Lower lobe of right lung (tissue), 2 donors: ENCODE results near the gene OSER1. TPM values are rescaled to one million over a fixed set of nuclear protein-coding genes. Genes with fewer than 3 reads are reported as not detected.
A peak's percentile ranks its signal among the peaks of the same experiment; 100 is the strongest.

Experiments used
- ATAC-seq, 2 donors: fragments of 200-7000 bp; cut with Tn5 transposase; one replicate each; pipeline ENCODE4 v1.9.1; 2020 to 2022; ENCODE audit warnings: mild to moderate bottlenecking in 2 of 2, moderate library complexity in 2 of 2
- DNase-seq: peaks from one replicate; pipeline ENCODE4 v3.0.0-alpha.2; 2020
- H3K27ac ChIP-seq: fragments of 200-600 bp; one replicate; pipeline ENCODE4 v1.8.0; 2022
- H3K27me3 ChIP-seq: fragments of 200-600 bp; one replicate; pipeline ENCODE4 v1.8.0; 2022; ENCODE audit warnings: low read depth
- H3K36me3 ChIP-seq: fragments of 200-600 bp; one replicate; pipeline ENCODE4 v1.8.0; 2022; ENCODE audit warnings: mild to moderate bottlenecking
- H3K4me1 ChIP-seq: fragments of 200-600 bp; one replicate; pipeline ENCODE4 v1.8.0; 2022
- H3K4me3 ChIP-seq: fragments of 200-600 bp; one replicate; pipeline ENCODE4 v1.8.0; 2022; ENCODE audit warnings: mild to moderate bottlenecking
- H3K9me3 ChIP-seq: fragments of 200-600 bp; one replicate; pipeline ENCODE4 v1.8.0; 2022
- CTCF ChIP-seq: fragments of 200-600 bp; IDR thresholded peaks from one replicate; pipeline ENCODE4 v1.8.0; 2022; ENCODE audit warnings: antibody characterized with exemption, mild to moderate bottlenecking
- intact Hi-C: fragments of 100-400 bp; cut with DNase I; formaldehyde crosslinking; loops from one replicate; pipeline ENCODE4 v1.11.0; 2022
- total RNA-seq: library from RNA; stranded (reverse); fragmentation: NEBNext Ultra II Directional; extraction: Animal tissue kit (Norgen Biotek cat#: 25700); gene quantifications from one replicate; pipeline ENCODE4 v1.2.1, GENCODE V29; 2021
- donor health status: DM: no; HTN: yes; CAD: no; lungs with severe emphysema.

Gene OSER1
- total RNA-seq, 1 donor from 2014 or later, result 32.9 TPM

GRCh38 chr20:44166477-44166876 is 44.1 kb downstream of the OSER1 start:
- DNase-seq, result no peak
- Histone ChIP-seq H3K4me1 (no peaks in the 10 kb centered on the region), H3K36me3 (no peaks in the 10 kb centered on the region), H3K27ac (no peak overlapping the region), H3K4me3 (no peak overlapping the region), H3K27me3 (peaks cover under 1% of the 10 kb centered on the region), H3K9me3 (no peaks in the 10 kb centered on the region)
- ATAC-seq, result peak; percentile 29 to 35
- no peak for TF ChIP-seq CTCF
- intact Hi-C loops, result no loop called here

- intact Hi-C loops, result no loop called here
- no peak overlapping the region for H3K4me3 ChIP-seq
These were observed 44.6 kb downstream of the OSER1 start for GRCh38 chr20:44166008-44166407.

GRCh38 chr20:44160133-44160532 is 50.4 kb downstream of the OSER1 start:
- Histone ChIP-seq H3K27me3 (peaks cover 5% of the 10 kb centered on the region), H3K36me3 (no peaks in the 10 kb centered on the region), H3K4me1 (no peaks in the 10 kb centered on the region), H3K27ac (no peak overlapping the region), H3K4me3 (no peak overlapping the region), H3K9me3 (no peaks in the 10 kb centered on the region)
- intact Hi-C loops, result no loop called here
- ATAC-seq (no peak), DNase-seq (no peak)
- TF ChIP-seq CTCF, result no peak

More at GRCh38 chr20:44166008-44166407, 44.6 kb downstream of the OSER1 start:
- Histone ChIP-seq H3K9me3 (no peaks in the 10 kb centered on the region), H3K36me3 (no peaks in the 10 kb centered on the region), H3K4me1 (no peaks in the 10 kb centered on the region), H3K27me3 (peaks cover 5% of the 10 kb centered on the region), H3K27ac (no peak overlapping the region)
- TF ChIP-seq CTCF, result no peak
- DNase-seq, result no peak
- ATAC-seq, result no peak

GRCh38 chr20:44159711-44160110 is 50.9 kb downstream of the OSER1 start:
- DNase-seq (no peak), ATAC-seq (no peak)
- no peak overlapping the region for H3K4me3 ChIP-seq
- peaks cover 5% of the 10 kb centered on the region for H3K27me3 ChIP-seq
- no peaks in the 10 kb centered on the region for H3K36me3 ChIP-seq
- H3K9me3 ChIP-seq, result no peaks in the 10 kb centered on the region
- H3K27ac ChIP-seq, result no peak overlapping the region
- no peaks in the 10 kb centered on the region for H3K4me1 ChIP-seq
- intact Hi-C loops, result no loop called here
- no peak for TF ChIP-seq CTCF

GRCh38 chr20:44159125-44159524 is 51.4 kb downstream of the OSER1 start:
- no peak overlapping the region for H3K27ac ChIP-seq
- no peaks in the 10 kb centered on the region for H3K36me3 ChIP-seq
- intact Hi-C loops, result no loop called here
- no peak overlapping the region for H3K4me3 ChIP-seq
- H3K9me3 ChIP-seq, result no peaks in the 10 kb centered on the region
- DNase-seq, result no peak
- TF ChIP-seq CTCF, result no peak
- ATAC-seq, result no peak
- peaks cover 5% of the 10 kb centered on the region for H3K27me3 ChIP-seq
- no peaks in the 10 kb centered on the region for H3K4me1 ChIP-seq

GRCh38 chr20:44157061-44157460 is 53.5 kb downstream of the OSER1 start:
- Histone ChIP-seq H3K27ac (no peak overlapping the region), H3K27me3 (peaks cover 5% of the 10 kb centered on the region), H3K36me3 (no peaks in the 10 kb centered on the region), H3K4me1 (no peaks in the 10 kb centered on the region), H3K9me3 (no peaks in the 10 kb centered on the region), H3K4me3 (no peak overlapping the region)
- intact Hi-C loops, result no loop called here
- no peak for TF ChIP-seq CTCF
- ATAC-seq (no peak), DNase-seq (no peak)
